Measurements from ENCODE around the gene BANF1. TPM values are rescaled to one million over a fixed set of nuclear protein-coding genes. Genes with fewer than 3 reads are reported as not detected.

BANF1 gene
- total RNA-seq, 1 donor from 2014 or later: 167 TPM

DNA sequence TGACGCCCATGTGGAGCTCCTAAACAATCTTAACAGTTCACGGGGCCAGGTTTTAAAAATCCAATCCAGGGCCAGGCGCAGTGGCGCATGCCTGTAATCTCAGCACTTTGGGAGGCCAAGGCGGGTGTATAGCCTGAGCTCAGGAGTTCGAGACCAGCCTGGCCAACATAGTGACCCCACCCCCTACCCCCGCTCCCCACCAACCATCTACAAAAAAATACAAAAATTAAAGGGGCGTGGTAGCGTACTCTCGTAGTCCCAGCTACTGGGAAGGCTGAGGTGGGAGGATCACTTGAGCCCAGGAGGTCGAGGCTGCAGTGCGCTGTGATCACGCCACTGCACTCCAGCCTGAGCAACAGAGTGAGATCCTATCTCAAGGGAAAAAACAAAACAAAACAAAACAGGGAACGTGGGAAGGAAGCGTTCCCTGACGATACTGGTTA lies 41.5 kb upstream of the BANF1 start:
- no peak for ATAC-seq
- intact Hi-C loops (cut with DNase I): no loop called here
- TF ChIP-seq, protein P1, sequence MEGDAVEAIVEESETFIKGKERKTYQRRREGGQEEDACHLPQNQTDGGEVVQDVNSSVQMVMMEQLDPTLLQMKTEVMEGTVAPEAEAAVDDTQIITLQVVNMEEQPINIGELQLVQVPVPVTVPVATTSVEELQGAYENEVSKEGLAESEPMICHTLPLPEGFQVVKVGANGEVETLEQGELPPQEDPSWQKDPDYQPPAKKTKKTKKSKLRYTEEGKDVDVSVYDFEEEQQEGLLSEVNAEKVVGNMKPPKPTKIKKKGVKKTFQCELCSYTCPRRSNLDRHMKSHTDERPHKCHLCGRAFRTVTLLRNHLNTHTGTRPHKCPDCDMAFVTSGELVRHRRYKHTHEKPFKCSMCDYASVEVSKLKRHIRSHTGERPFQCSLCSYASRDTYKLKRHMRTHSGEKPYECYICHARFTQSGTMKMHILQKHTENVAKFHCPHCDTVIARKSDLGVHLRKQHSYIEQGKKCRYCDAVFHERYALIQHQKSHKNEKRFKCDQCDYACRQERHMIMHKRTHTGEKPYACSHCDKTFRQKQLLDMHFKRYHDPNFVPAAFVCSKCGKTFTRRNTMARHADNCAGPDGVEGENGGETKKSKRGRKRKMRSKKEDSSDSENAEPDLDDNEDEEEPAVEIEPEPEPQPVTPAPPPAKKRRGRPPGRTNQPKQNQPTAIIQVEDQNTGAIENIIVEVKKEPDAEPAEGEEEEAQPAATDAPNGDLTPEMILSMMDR (IDR thresholded peaks at IDR 0.05): no peak

DNA sequence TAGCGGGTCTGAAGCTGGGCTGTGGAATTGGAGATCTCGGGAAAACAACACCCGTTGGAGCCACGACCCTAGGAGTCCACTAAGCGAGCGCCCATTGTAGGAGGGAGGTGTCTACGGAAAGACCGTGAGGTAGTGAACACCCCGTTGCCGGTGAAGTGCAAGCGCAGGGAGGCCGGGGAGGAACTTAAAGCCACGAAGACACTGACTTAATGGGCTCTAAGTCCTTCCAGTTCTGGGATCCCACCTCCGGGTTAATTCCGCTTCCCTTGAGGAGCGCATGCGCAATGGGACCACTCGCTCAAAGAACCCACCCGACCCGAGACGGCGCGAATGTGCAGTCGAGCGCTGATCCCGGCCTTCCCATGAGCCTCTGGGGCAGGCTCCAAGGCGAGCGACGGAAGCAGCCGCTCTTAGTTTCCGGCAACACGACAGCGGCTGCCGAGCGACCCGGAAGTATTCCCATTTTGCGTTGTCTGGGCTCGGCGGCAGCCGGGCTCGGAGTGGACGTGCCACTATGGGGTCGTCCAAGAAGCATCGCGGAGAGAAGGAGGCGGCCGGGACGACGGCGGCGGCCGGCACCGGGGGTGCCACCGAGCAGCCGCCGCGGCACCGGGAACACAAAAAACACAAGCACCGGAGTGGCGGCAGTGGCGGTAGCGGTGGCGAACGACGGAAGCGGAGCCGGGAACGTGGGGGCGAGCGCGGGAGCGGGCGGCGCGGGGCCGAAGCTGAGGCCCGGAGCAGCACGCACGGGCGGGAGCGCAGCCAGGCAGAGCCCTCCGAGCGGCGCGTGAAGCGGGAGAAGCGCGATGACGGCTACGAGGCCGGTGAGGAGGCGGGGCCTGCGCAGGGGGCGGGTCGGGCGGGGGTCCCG lies 40.8 kb upstream of the BANF1 start, which contains the start of gene SART1:
TSS of gene SART1 (plus strand) at position 468 of the 874 bp plus-strand sequence. CDS start at position 515, 47 bp downstream.
- DNase-seq (peak; percentile 98), ATAC-seq (peak; percentile 98)
- H3K9me3 ChIP-seq: no peaks in the 10 kb centered on the region
- TF ChIP-seq, protein P1 (IDR thresholded peaks at IDR 0.05): no peak
- H3K27me3 ChIP-seq: no peaks in the 10 kb centered on the region
- intact Hi-C loops (cut with DNase I): no loop called here
- peaks cover 21% of the 10 kb centered on the region for H3K36me3 ChIP-seq
- H3K4me1 ChIP-seq: peaks cover 17% of the 10 kb centered on the region
- peak within 1 kb of the TSS; percentile 96 for H3K27ac ChIP-seq
- H3K4me3 ChIP-seq: peak within 1 kb of the TSS; percentile 99

More for the DNA sequence above, 41.5 kb upstream of the BANF1 start:
- H3K36me3 ChIP-seq: peaks cover 14% of the 10 kb centered on the region
- peak overlapping the region; percentile 96 for H3K27ac ChIP-seq
- H3K4me3 ChIP-seq: peak overlapping the region; percentile 99
- no peaks in the 10 kb centered on the region for H3K9me3 ChIP-seq
- no peaks in the 10 kb centered on the region for H3K27me3 ChIP-seq
- DNase-seq: no peak
- peaks cover 17% of the 10 kb centered on the region for H3K4me1 ChIP-seq

DNA sequence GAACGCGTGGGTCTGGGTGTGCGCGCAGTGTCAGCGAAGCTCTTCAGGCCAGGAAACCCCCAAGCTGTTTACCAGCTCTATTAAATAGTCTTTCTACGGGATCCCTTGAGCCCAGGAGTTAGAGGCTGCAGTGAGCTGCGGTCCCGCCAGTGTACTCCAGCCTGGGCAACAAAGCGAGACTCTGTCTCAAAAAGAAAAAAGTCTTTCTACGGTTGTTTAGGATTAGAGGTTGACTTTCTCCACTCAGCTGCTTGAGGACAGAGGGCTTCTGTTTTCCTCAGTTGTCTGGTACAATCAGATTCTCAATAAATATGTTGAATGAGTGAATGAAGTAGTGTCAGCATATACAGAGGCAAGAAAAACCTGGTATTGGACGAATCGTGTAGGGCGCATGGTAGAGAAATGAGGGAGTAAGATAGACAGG lies 40.1 kb upstream of the BANF1 start:
- TF ChIP-seq, protein P1 (IDR thresholded peaks at IDR 0.05): no peak
- no peaks in the 10 kb centered on the region for H3K9me3 ChIP-seq
- intact Hi-C loops (cut with DNase I): no loop called here
- H3K36me3 ChIP-seq: peaks cover 27% of the 10 kb centered on the region
- peak overlapping the region; percentile 99 for H3K4me3 ChIP-seq
- DNase-seq: no peak
- H3K4me1 ChIP-seq: peaks cover 17% of the 10 kb centered on the region
- H3K27ac ChIP-seq: peak overlapping the region; percentile 96
- H3K27me3 ChIP-seq: no peaks in the 10 kb centered on the region
- ATAC-seq: no peak

DNA sequence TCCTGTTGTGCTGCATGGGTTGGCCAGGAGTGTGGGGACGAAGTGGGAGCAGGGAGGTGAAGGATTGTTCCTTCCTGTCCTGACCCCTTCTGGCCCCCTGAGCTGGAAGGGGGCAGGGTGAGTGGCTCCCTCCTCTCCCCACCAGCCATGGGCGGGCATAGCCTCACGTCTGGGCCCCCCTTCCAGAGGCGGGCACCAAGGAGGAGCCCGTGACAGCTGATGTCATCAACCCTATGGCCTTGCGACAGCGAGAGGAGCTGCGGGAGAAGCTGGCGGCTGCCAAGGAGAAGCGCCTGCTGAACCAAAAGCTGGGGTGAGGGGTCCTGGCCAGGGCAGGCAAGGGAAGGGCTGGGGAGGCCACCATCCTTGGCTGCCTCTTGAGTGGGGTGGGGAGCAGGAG lies 37.4 kb upstream of the BANF1 start:
- ATAC-seq (no peak), DNase-seq (no peak)
- peaks cover 24% of the 10 kb centered on the region for H3K4me1 ChIP-seq
- intact Hi-C loops (cut with DNase I): no loop called here
- TF ChIP-seq, protein P1 (IDR thresholded peaks at IDR 0.05): no peak
- no peak overlapping the region for H3K27ac ChIP-seq
- peaks cover 54% of the 10 kb centered on the region for H3K36me3 ChIP-seq
- H3K4me3 ChIP-seq: no peak overlapping the region
- H3K9me3 ChIP-seq: no peaks in the 10 kb centered on the region
- no peaks in the 10 kb centered on the region for H3K27me3 ChIP-seq

DNA sequence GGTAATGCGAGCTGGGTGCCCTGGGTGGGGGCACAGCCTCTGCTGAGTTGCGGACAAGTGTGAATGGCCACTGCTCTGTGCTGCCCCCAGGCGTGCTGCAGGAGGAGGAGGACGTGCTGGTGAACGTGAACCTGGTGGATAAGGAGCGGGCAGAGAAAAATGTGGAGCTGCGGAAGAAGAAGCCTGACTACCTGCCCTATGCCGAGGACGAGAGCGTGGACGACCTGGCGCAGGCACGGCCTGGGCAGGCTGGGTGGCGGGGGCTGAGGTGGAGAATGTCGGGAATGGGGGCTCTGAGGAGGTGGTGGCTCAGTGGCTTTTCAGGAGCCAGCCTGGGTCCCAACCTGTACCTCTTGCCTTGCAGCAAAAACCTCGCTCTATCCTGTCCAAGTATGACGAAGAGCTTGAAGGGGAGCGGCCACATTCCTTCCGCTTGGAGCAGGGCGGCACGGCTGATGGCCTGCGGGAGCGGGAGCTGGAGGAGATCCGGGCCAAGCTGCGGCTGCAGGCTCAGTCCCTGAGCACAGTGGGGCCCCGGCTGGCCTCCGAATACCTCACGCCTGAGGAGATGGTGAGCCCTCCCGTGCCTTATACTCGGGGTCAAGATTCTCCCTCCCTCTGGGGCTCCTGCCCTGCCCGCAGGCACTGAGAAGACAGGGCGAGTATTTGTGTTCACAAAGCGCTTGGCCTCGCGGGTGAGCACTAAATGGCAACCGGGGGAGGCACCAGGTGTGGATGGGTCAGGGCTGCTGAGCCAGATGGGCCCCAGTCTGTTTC lies 36.1 kb upstream of the BANF1 start:
- Histone ChIP-seq H3K9me3 (no peaks in the 10 kb centered on the region), H3K4me1 (peaks cover 30% of the 10 kb centered on the region), H3K36me3 (peaks cover 59% of the 10 kb centered on the region), H3K27me3 (no peaks in the 10 kb centered on the region), H3K4me3 (no peak overlapping the region), H3K27ac (no peak overlapping the region)
- intact Hi-C loops (cut with DNase I): no loop called here
- TF ChIP-seq, protein P1 (IDR thresholded peaks at IDR 0.05): no peak
- DNase-seq: no peak
- ATAC-seq: no peak
